Suprapubic skin (tissue), 4 donors: ENCODE results near the gene STK32B.

ENCODE experiments used
- CTCF ChIP-seq, 2 donors: fragments of 200-600 bp in 1 of 2; fragments of 450-650 bp in 1 of 2; sonication (generic) in 1 of 2; IDR thresholded peaks; one replicate each; pipeline ENCODE4 v1.5.1; 2016 to 2019; ENCODE audit warnings: antibody characterized with exemption in 2 of 2, mild to moderate bottlenecking in 1 of 2, moderate library complexity in 1 of 2
- EP300 ChIP-seq: sonication (generic); formaldehyde crosslinking; IDR thresholded peaks from one replicate; pipeline ENCODE4 v1.6.1; 2017; ENCODE audit warnings: antibody characterized with exemption
- POLR2A ChIP-seq, 2 donors: fragments of 450-650 bp; IDR thresholded peaks; one replicate each; pipeline ENCODE4 v1.6.1; 2017; ENCODE audit warnings: antibody characterized with exemption in 2 of 2, mild to moderate bottlenecking in 2 of 2, moderate library complexity in 2 of 2
- POLR2AphosphoS5 ChIP-seq, 3 donors: sonication (generic); formaldehyde crosslinking; IDR thresholded peaks; one replicate each; pipeline ENCODE4 v1.6.1; 2017; ENCODE audit warnings: antibody characterized with exemption in 3 of 3

- TF ChIP-seq CTCF (IDR thresholded peaks at IDR 0.05), result no peak
- no peak for TF ChIP-seq POLR2A (IDR thresholded peaks at IDR 0.05)
- no peak for TF ChIP-seq POLR2AphosphoS5 (IDR thresholded peaks at IDR 0.05)
- TF ChIP-seq EP300, result no peak
These were observed 141.0 kb downstream of the STK32B start for GRCh38 chr4:5192271-5192670.
